Liver (tissue), 9 donors: ENCODE measurements around the gene TUBGCP6. TPM values are rescaled to one million over a fixed set of nuclear protein-coding genes. Genes with fewer than 3 reads are reported as not detected.

ENCODE experiments used
- DNase-seq: peaks from one replicate; pipeline ENCODE4 v3.0.0-alpha.2; 2017; ENCODE audit warnings: low spot score
- H3K27ac ChIP-seq, 2 donors: one replicate each; pipeline ENCODE4 v1.7.0; 2013; ENCODE audit warnings: inconsistent platforms in 2 of 2, low read length in 2 of 2, control low read depth in 1 of 2, low read depth in 1 of 2, mild to moderate bottlenecking in 1 of 2
- H3K27me3 ChIP-seq, 4 donors: one replicate each; pipeline versions ENCODE4 v1.6.1 to v1.7.0; 2013; ENCODE audit warnings: low read length in 3 of 4, inconsistent platforms in 1 of 4, mild to moderate bottlenecking in 1 of 4, moderate library complexity in 1 of 4; ENCODE audit not compliant: control insufficient read depth in 4 of 4, insufficient read depth in 4 of 4
- H3K36me3 ChIP-seq, 4 donors: one replicate each; pipeline versions ENCODE4 v1.6.1 to v1.7.0; 2013; ENCODE audit warnings: low read length in 3 of 4, mild to moderate bottlenecking in 3 of 4, low read depth in 1 of 4, moderate library complexity in 1 of 4; ENCODE audit not compliant: control insufficient read depth in 4 of 4, insufficient read depth in 3 of 4
- H3K4me1 ChIP-seq, 4 donors: one replicate each; pipeline versions ENCODE4 v1.6.1 to v1.7.0; 2013; ENCODE audit warnings: low read length in 3 of 4, mild to moderate bottlenecking in 3 of 4, moderate library complexity in 1 of 4; ENCODE audit not compliant: control insufficient read depth in 4 of 4, insufficient read depth in 4 of 4
- H3K4me3 ChIP-seq, 3 donors: one replicate each; pipeline versions ENCODE4 v1.6.1 to v1.7.0; 2013; ENCODE audit warnings: low read length in 3 of 3, control low read depth in 1 of 3, low read depth in 1 of 3, mild to moderate bottlenecking in 1 of 3
- H3K9ac ChIP-seq, 2 donors: one replicate each; pipeline ENCODE4 v1.7.0; 2013; ENCODE audit warnings: low read length in 2 of 2, mild to moderate bottlenecking in 2 of 2, moderate library complexity in 2 of 2, control low read depth in 1 of 2, low read depth in 1 of 2
- H3K9me3 ChIP-seq, 4 donors: one replicate each; pipeline versions ENCODE4 v1.6.1 to v1.7.0; 2013; ENCODE audit warnings: low read length in 3 of 4; ENCODE audit not compliant: control insufficient read depth in 4 of 4
- CTCF ChIP-seq: fragments of 150-350 bp; IDR thresholded peaks from 2 replicates; pipeline ENCODE4 v1.5.1; 2017; ENCODE audit warnings: improper control_type of control experiment, low read depth, low read length; ENCODE audit not compliant: missing input control
- EGR1 ChIP-seq, 2 donors: IDR thresholded peaks; 2 replicates each; pipeline ENCODE4 v1.6.1; 2016 to 2018; ENCODE audit warnings: antibody characterized with exemption in 2 of 2, low read depth in 2 of 2
- FOXA1 ChIP-seq: IDR thresholded peaks from 2 replicates; pipeline ENCODE4 v1.6.1; 2016; ENCODE audit warnings: antibody characterized with exemption
- FOXA2 ChIP-seq: IDR thresholded peaks from 2 replicates; pipeline ENCODE4 v1.6.1; 2016; ENCODE audit warnings: antibody characterized with exemption
- GABPA ChIP-seq, 2 donors: IDR thresholded peaks in 1 of 2; conservative IDR thresholded peaks in 1 of 2; 2 replicates each; pipeline ENCODE4 v1.6.1; 2016; ENCODE audit warnings: antibody characterized with exemption in 2 of 2, mild to moderate bottlenecking in 1 of 2, moderate library complexity in 1 of 2
- HNF4A ChIP-seq, 2 donors: conservative IDR thresholded peaks; 2 replicates each; pipeline ENCODE4 v1.6.1; 2016; ENCODE audit warnings: antibody characterized with exemption in 2 of 2, mild to moderate bottlenecking in 2 of 2
- HNF4G ChIP-seq: IDR thresholded peaks from 2 replicates; pipeline ENCODE4 v1.6.1; 2016; ENCODE audit warnings: antibody characterized with exemption
- JUND ChIP-seq, 2 donors: IDR thresholded peaks; 2 replicates each; pipeline ENCODE4 v1.6.1; 2016; ENCODE audit warnings: antibody characterized with exemption in 2 of 2
- MAX ChIP-seq: IDR thresholded peaks from 2 replicates; pipeline ENCODE4 v1.6.1; 2016; ENCODE audit warnings: antibody characterized with exemption
- RAD21 ChIP-seq, 2 donors: IDR thresholded peaks; 2 replicates each; pipeline ENCODE4 v1.6.1; 2016; ENCODE audit warnings: antibody characterized with exemption in 2 of 2, mild to moderate bottlenecking in 2 of 2
- REST ChIP-seq: IDR thresholded peaks from 2 replicates; pipeline ENCODE4 v1.6.1; 2016; ENCODE audit warnings: antibody characterized with exemption, mild to moderate bottlenecking
- RXRA ChIP-seq, 2 donors: IDR thresholded peaks; 2 replicates each; pipeline ENCODE4 v1.6.1; 2017 to 2018; ENCODE audit warnings: antibody characterized with exemption in 2 of 2, mild to moderate bottlenecking in 1 of 2
- SP1 ChIP-seq: IDR thresholded peaks from 2 replicates; pipeline ENCODE4 v1.6.1; 2018; ENCODE audit warnings: antibody characterized with exemption, mild to moderate bottlenecking
- ZBTB33 ChIP-seq: IDR thresholded peaks from 2 replicates; pipeline ENCODE4 v1.6.1; 2016; ENCODE audit warnings: antibody characterized with exemption
- WGBS: extraction: QIAGEN DNeasy Blood & Tissue Kit; methylation state at CpG from one replicate; pipeline ENCODE4 v1.1.7; 2013; 5-methylcytosine and 5-hydroxymethylcytosine counted together
- polyA plus RNA-seq, 2 donors: library from polyadenylated mRNA; stranded (reverse) in 1 of 2; unstranded in 1 of 2; fragments of 200-250 nt in 1 of 2; fragments of >200 nt in 1 of 2; fragmentation: Nextera tagmentation in 1 of 2; extraction: Ambion mirVana in 1 of 2; gene quantifications; one replicate each; pipeline versions ENCODE4 v1.2.1 to v1.2.3, GENCODE V29; 2013 to 2015
- total RNA-seq, 2 donors: library from RNA; depleted of rRNA; stranded (reverse); fragments of >200 nt; gene quantifications; one replicate each; pipeline ENCODE4 v1.2.3, GENCODE V29; 2014
- donor health status: healthy.
- donor health status: healthy.
- donor health status: healthy.
- donor health status: healthy.
- donor health status: healthy.

Gene TUBGCP6
- total and polyA plus RNA-seq, 4 donors: 9.3 to 31.7 (median 16.4) TPM

- no peak for TF ChIP-seq ZBTB33
- no peak for TF ChIP-seq HNF4A (conservative IDR thresholded peaks at IDR 0.05)
- TF ChIP-seq RXRA (IDR thresholded peaks at IDR 0.05): no peak
- no peak for TF ChIP-seq FOXA1
- no peak for TF ChIP-seq JUND (IDR thresholded peaks at IDR 0.05)
- TF ChIP-seq EGR1 (IDR thresholded peaks at IDR 0.05; ENCODE audit: low read depth in 2 of 2): no peak
These were observed 67.8 kb downstream of the TUBGCP6 start (continued) for GRCh38 chr22:50176850-50177536.

GRCh38 chr22:50175921-50176849 lies 68.6 kb downstream of the TUBGCP6 start:
- Histone ChIP-seq H3K4me3 (no peak overlapping the region), H3K9ac (no peak overlapping the region), H3K27ac (no peak overlapping the region), H3K9me3 (no peaks in the 10 kb centered on the region), H3K27me3 (no peaks in the 10 kb centered on the region), H3K4me1 (peaks cover 0 to 13% (median 9%) of the 10 kb centered on the region in 4 donors), H3K36me3 (peaks cover 0 to 7% (median 0%) of the 10 kb centered on the region in 4 donors)
- TF ChIP-seq HNF4G (no peak), FOXA2 (no peak), SP1 (no peak), RAD21 (IDR thresholded peaks at IDR 0.05) (no peak), EGR1 (IDR thresholded peaks at IDR 0.05; ENCODE audit: low read depth in 2 of 2) (no peak), CTCF (no peak), MAX (no peak), GABPA (IDR thresholded peaks at IDR 0.05 in 1 of 2, conservative IDR thresholded peaks at IDR 0.05 in 1 of 2) (no peak)
- DNase-seq: no peak
- 88% methylated on average over 27 of the region's 27 CpGs for WGBS

- Histone ChIP-seq H3K9ac (no peak overlapping the region), H3K27me3 (no peaks in the 10 kb centered on the region), H3K4me3 (no peak overlapping the region), H3K36me3 (peaks cover 0 to 7% (median 0%) of the 10 kb centered on the region in 4 donors), H3K9me3 (no peaks in the 10 kb centered on the region), H3K27ac (no peak overlapping the region), H3K4me1 (peaks cover 0 to 19% (median 10%) of the 10 kb centered on the region in 4 donors)
- DNase-seq: no peak
- 93% methylated on average over 6 of the region's 6 CpGs for WGBS
- no peak for TF ChIP-seq RAD21 (IDR thresholded peaks at IDR 0.05)
- TF ChIP-seq REST: no peak
- TF ChIP-seq ZBTB33: no peak
- TF ChIP-seq CTCF: no peak
- TF ChIP-seq EGR1 (IDR thresholded peaks at IDR 0.05; ENCODE audit: low read depth in 2 of 2): no peak
- no peak for TF ChIP-seq RXRA (IDR thresholded peaks at IDR 0.05)
- TF ChIP-seq JUND (IDR thresholded peaks at IDR 0.05): no peak
- no peak for TF ChIP-seq HNF4G
- no peak for TF ChIP-seq GABPA (IDR thresholded peaks at IDR 0.05 in 1 of 2, conservative IDR thresholded peaks at IDR 0.05 in 1 of 2)
- TF ChIP-seq MAX: no peak
These were observed 69.7 kb downstream of the TUBGCP6 start for GRCh38 chr22:50175191-50175461.
